ENCODE measurements around the gene TRIM60.
"Not testable (repeated sequence)": the region's sequence is repeated elsewhere in the genome, so short reads cannot be mapped to it uniquely, and the experiment has no call there.

Gene TRIM60

GRCh38 chr4:165011403-165011802, 20.4 kb upstream of the TRIM60 start:
- Histone ChIP-seq H3K79me2 (ENCODE audit: insufficient read depth, low read depth) (no peaks in the 10 kb centered on the region), H3K4me2 (no peak overlapping the region), H4K20me1 (ENCODE audit: insufficient read depth) (no peaks in the 10 kb centered on the region), H2AFZ (ENCODE audit: low read depth) (no peak overlapping the region), H3K9ac (no peak overlapping the region), H3K27me3 (ENCODE audit: insufficient read depth, low read depth) (no peaks in the 10 kb centered on the region), H3K4me1 (ENCODE audit: low read depth, poor library complexity, severe bottlenecking) (no peaks in the 10 kb centered on the region), H3K36me3 (ENCODE audit: insufficient read depth) (no peaks in the 10 kb centered on the region), H3K27ac (no peak overlapping the region), H3K4me3 (IDR thresholded peaks at IDR 0.05; ENCODE audit: insufficient read depth, low read depth, low read length) (no peak overlapping the region)
- TF ChIP-seq CTCF (conservative IDR thresholded peaks at IDR 0.05; ENCODE audit: low read depth, low read length) = no peak

GRCh38 chr4:165013691-165014090, 18.1 kb upstream of the TRIM60 start:
- no peak overlapping the region for H3K4me3 ChIP-seq (IDR thresholded peaks at IDR 0.05; ENCODE audit: insufficient read depth, low read depth, low read length)
- TF ChIP-seq CTCF (conservative IDR thresholded peaks at IDR 0.05; ENCODE audit: low read depth, low read length) = no peak
- no peak overlapping the region for H3K4me2 ChIP-seq
- H3K27ac ChIP-seq = no peak overlapping the region
- H3K9ac ChIP-seq = no peak overlapping the region
- no peaks in the 10 kb centered on the region for H3K4me1 ChIP-seq (ENCODE audit: low read depth, poor library complexity, severe bottlenecking)
- no peaks in the 10 kb centered on the region for H4K20me1 ChIP-seq (ENCODE audit: insufficient read depth)
- H3K36me3 ChIP-seq (ENCODE audit: insufficient read depth) = no peaks in the 10 kb centered on the region
- no peak overlapping the region for H2AFZ ChIP-seq (ENCODE audit: low read depth)
- no peaks in the 10 kb centered on the region for H3K79me2 ChIP-seq (ENCODE audit: insufficient read depth, low read depth)
- no peaks in the 10 kb centered on the region for H3K27me3 ChIP-seq (ENCODE audit: insufficient read depth, low read depth)

GRCh38 chr4:165016971-165017370, 14.8 kb upstream of the TRIM60 start:
- no peak overlapping the region for H3K4me2 ChIP-seq
- H3K9ac ChIP-seq = no peak overlapping the region
- no peak overlapping the region for H3K27ac ChIP-seq
- H4K20me1 ChIP-seq (ENCODE audit: insufficient read depth) = no peaks in the 10 kb centered on the region
- TF ChIP-seq CTCF (conservative IDR thresholded peaks at IDR 0.05; ENCODE audit: low read depth, low read length) = no peak
- no peak overlapping the region for H3K4me3 ChIP-seq (IDR thresholded peaks at IDR 0.05; ENCODE audit: insufficient read depth, low read depth, low read length)
- no peak overlapping the region for H2AFZ ChIP-seq (ENCODE audit: low read depth)
- no peaks in the 10 kb centered on the region for H3K27me3 ChIP-seq (ENCODE audit: insufficient read depth, low read depth)
- H3K4me1 ChIP-seq (ENCODE audit: low read depth, poor library complexity, severe bottlenecking) = no peaks in the 10 kb centered on the region
- H3K79me2 ChIP-seq (ENCODE audit: insufficient read depth, low read depth) = no peaks in the 10 kb centered on the region
- no peaks in the 10 kb centered on the region for H3K36me3 ChIP-seq (ENCODE audit: insufficient read depth)

GRCh38 chr4:165019995-165020394, 11.8 kb upstream of the TRIM60 start:
- H4K20me1 ChIP-seq (ENCODE audit: insufficient read depth); H3K4me1 ChIP-seq (ENCODE audit: low read depth, poor library complexity, severe bottlenecking); H3K9ac ChIP-seq; H3K79me2 ChIP-seq (ENCODE audit: insufficient read depth, low read depth); H3K4me2 ChIP-seq; H3K27ac ChIP-seq; H3K4me3 ChIP-seq (IDR thresholded peaks at IDR 0.05; ENCODE audit: insufficient read depth, low read depth, low read length); H3K36me3 ChIP-seq (ENCODE audit: insufficient read depth); H2AFZ ChIP-seq (ENCODE audit: low read depth); H3K27me3 ChIP-seq (ENCODE audit: insufficient read depth, low read depth): not testable (repeated sequence)

GRCh38 chr4:165025782-165026181, 6.0 kb upstream of the TRIM60 start:
- not testable (repeated sequence) for H3K4me1 ChIP-seq (ENCODE audit: low read depth, poor library complexity, severe bottlenecking)

More at GRCh38 chr4:165025782-165026181, 6.0 kb upstream of the TRIM60 start:
- H4K20me1 ChIP-seq (ENCODE audit: insufficient read depth); H3K36me3 ChIP-seq (ENCODE audit: insufficient read depth); H2AFZ ChIP-seq (ENCODE audit: low read depth); H3K4me3 ChIP-seq (IDR thresholded peaks at IDR 0.05; ENCODE audit: insufficient read depth, low read depth, low read length); H3K9ac ChIP-seq; H3K4me2 ChIP-seq; H3K27me3 ChIP-seq (ENCODE audit: insufficient read depth, low read depth); H3K79me2 ChIP-seq (ENCODE audit: insufficient read depth, low read depth); H3K27ac ChIP-seq: not testable (repeated sequence)
